GM20431 (cell line): ENCODE measurements around the gene ZP4.
"Not testable (repeated sequence)": the region's sequence is repeated elsewhere in the genome, so short reads cannot be mapped to it uniquely, and the experiment has no call there.

Experiments
- in situ Hi-C: fragments of 300-500 bp; cut with MseI, MboI; formaldehyde crosslinking; loops from one replicate; pipeline ENCODE4 v1.15.0; 2020; ENCODE audit warnings: low sequenced_read_pairs; ENCODE audit not compliant: unreplicated experiment

Gene ZP4

GRCh38 chr1:237878406-237878805 is 12.3 kb downstream of the ZP4 start:
- in situ Hi-C loops = no loop called here

DNA sequence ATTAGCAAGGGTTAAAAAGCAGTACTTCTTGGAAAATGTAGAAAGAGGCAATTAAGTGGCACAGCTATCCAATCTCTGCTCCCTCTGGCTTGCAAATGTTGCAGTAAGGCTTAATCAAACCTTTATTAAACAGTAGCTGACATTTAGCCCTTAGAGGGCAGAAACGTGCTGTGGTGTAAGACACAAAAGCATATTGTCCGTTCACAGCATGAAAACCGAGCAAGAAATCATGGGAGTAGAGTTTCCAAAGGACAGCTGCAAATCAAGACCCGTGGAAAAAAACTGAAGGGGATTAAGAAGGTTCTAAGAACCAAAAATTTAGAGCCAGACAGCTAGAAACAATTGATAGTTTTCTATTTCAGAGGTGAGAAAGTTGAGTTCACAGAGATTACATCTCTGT is 13.1 kb downstream of the ZP4 start:
- in situ Hi-C loops = no loop called here

DNA sequence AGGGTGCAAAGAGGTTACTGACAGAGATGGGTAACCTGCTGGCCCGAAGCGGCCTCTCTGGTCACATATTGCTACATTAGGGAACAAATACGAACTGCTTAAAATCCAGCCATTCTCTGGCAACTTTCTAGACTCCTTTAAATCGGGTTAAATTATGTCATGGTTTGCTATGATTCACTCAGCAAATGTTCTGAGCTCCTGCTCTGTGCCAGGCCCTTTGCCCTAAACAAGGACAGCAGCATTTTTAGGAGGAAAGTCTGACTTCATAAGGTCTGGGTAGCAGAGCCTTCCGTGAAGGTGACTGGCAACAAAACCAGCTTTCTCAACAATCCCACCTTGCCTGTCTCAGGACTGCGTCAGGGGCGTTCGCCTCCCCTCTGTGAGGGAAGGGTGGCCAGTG is 15.4 kb downstream of the ZP4 start:
- in situ Hi-C loops = no loop called here

- in situ Hi-C loops = loop anchor here (25.0 kb wide), 1 partner anchor 364 kb away; no protein-coding TSS in a partner anchor
Measured at GRCh38 chr1:237873487-237874211, 17.1 kb downstream of the ZP4 start.

DNA sequence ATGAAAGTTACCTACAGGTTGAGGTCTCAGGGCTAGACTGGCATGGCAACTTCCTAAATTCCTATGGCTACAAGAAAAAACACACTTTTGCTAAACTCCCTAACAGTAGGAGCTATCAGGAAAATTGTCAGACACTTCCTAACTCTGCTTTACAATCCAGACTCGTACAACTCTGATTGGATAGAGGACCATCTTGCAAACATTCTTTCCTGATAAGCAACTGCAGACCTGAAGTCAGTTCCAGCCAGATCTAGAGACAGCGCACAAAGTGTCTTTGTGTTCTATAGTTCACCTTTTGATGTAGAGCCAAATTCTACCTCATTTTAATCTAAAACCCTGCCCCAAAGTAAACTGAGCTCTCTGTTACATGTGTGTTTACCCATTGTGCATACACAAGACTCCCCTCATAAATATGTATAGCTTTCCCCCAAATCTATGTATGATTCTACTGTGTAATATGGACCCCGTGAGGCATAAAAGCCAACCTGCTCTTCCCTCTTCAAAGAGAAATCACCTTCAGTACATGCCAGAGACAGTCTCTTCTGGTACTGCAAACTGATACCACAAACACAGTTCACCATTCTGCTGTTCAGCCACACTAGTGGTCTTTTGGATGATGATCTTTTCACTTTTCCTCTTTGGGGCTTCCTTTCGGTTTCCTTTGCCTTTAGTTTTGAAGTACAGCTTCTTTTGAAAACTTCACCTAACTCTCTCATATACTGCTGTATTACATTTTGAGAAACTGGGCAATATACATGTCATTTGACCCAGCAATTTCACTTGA is 21.7 kb downstream of the ZP4 start:
- in situ Hi-C loops = loop anchor here (25.0 kb wide), 1 partner anchor 368 kb away; no protein-coding TSS in a partner anchor

GRCh38 chr1:237867380-237867888 is 23.3 kb downstream of the ZP4 start:
- in situ Hi-C loops = loop anchor here (25.0 kb wide), 1 partner anchor 370 kb away; no protein-coding TSS in a partner anchor

DNA sequence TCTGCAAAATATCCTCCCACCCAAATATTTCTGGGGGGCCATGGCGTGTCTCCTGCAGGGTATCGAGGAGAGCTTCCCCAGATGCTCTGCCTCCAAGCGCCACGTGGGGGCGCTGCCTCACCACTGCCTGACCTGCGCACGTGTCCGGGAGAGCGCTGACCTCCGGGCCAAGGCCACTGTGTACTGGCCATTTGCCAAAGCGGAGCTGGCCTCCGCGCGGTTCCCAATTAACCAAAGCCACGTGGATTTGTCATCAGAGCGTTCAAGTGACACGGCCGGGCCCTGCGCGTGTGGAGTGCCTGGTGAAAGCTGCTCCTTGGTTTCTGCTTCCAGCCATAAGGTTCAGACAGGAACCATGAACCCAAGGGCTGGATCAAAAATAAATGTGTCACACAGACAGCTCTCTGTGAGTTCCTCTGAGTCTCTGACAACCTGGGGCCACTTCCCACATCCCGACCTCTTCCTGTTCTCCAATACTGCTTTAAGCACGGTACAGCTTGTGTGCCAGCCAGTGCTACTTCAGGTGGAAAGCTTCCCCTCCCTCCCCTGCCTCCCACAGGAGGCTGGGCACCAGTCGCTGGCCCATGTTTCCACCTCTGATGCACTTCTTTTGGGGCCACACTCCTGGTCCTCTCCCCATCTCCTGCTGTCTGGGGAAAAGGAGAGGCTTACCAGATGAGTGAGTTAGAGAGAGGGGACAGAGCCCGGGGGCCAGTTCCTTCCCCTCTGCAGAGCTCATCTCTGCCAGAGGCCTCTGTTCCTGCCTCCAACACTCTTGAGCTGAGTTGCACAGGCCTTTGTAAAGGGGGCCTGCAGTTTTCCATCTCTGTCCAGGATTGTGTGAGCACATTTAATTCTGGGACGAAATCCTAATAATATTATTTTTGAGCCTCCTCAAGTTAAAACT is 26.1 kb downstream of the ZP4 start:
- in situ Hi-C loops = loop anchor here (25.0 kb wide), 1 partner anchor 373 kb away; no protein-coding TSS in a partner anchor

- in situ Hi-C loops = loop anchor here (25.0 kb wide), 1 partner anchor 374 kb away; no protein-coding TSS in a partner anchor
Measured at GRCh38 chr1:237863234-237863633, 27.5 kb downstream of the ZP4 start.

DNA sequence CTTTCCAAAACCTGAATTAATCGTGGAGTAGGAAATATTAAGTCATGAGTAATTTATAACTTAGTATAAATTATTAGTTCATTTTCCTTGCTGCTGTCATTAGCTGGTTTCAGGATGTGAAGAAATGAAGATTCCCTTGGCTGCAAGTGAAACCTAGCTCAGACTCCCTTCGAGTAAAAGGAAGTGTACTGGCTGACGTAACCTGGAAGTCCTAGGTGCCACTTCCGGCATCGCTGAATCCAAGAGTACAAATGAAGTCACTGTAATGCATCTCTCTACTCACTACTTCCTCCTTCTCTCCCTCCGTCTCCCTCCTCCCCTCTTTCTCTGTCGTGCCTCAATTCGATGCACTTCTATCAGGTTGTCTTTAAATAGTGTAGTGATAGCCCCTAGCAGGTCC is 28.8 kb downstream of the ZP4 start:
- in situ Hi-C loops = loop anchor here (25.0 kb wide), 1 partner anchor 375 kb away; no protein-coding TSS in a partner anchor

GRCh38 chr1:237858992-237859391 is 31.7 kb downstream of the ZP4 start:
- in situ Hi-C loops = loop anchor here (25.0 kb wide), 1 partner anchor 378 kb away; no protein-coding TSS in a partner anchor

GRCh38 chr1:237857455-237857854 is 33.3 kb downstream of the ZP4 start:
- in situ Hi-C loops = loop anchor here (25.0 kb wide), 1 partner anchor 380 kb away; no protein-coding TSS in a partner anchor

GRCh38 chr1:237852342-237852741 is 38.4 kb downstream of the ZP4 start:
- in situ Hi-C loops = loop anchor here (25.0 kb wide), 1 partner anchor 385 kb away; no protein-coding TSS in a partner anchor

DNA sequence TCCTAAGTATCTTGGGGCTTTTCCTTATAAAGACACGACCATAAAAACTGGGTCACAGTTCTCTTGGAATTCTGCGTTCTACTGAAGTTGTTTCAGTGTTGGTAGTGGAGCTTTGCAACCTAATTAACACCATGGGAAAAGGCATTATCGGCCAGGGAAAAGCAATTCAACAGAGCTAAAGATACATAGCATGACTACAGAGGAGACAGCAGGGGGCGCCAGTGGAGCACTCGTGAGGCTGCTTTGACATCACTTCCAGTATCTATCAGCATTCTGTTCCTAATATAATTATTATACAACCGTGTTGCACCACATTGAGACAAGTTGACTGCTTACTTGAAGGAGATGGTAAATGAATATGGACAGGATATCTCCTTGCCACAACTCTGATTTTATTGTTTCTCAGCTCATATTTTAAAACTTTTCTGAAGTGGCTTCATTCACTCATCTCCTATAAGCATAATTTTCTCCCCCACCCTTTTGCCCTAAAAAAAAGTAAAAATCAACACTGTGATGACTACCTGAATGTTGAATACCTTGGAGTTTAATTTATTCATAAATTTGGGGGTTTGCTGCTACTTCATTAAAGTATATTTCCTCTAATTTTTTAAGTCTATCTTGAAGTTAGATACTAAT is 39.4 kb downstream of the ZP4 start:
- in situ Hi-C loops = loop anchor here (25.0 kb wide), 1 partner anchor 386 kb away; no protein-coding TSS in a partner anchor

- in situ Hi-C loops = not testable (repeated sequence)
Measured at GRCh38 chr1:237843516-237843915, 47.2 kb downstream of the ZP4 start.

DNA sequence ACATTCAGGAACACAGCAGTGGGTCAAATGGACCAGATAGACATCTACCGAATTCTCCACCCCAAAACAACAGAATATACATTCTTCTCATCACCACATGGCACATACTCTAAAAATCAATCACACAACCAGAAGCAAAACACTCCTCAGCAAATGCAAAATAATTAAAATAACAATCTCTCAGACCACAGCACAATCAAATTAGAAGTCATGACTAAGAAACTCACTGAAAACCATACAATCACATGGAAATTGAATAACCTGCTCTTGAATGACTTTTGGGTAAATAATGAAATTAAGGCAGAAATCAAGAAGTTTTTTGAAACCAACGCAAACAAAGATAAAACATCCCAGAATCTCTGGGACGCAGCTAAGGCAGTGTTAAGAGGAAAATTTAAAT is 49.2 kb downstream of the ZP4 start:
- in situ Hi-C loops = no loop called here

- in situ Hi-C loops = no loop called here
Measured at GRCh38 chr1:237838904-237839534, 51.7 kb downstream of the ZP4 start.

DNA sequence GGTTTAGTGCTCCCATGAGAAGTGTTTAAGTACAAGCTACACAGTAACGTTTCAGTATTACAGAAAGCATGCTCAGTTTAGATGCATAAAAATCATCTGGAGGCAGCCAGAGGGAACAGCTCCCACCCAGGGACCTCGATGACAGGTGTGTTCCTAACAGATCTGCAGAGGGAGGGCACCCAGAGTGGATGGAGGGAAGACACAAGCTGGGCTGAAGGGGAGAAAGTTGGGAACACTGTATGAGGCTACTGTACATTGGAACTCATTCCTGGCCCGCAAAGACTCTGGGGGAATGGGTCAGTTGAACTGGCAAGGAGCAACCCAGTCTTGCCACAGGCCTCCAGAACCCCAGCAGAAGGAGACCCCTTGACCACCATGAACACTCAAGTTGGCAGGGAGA is 52.4 kb downstream of the ZP4 start:
- in situ Hi-C loops = no loop called here

DNA sequence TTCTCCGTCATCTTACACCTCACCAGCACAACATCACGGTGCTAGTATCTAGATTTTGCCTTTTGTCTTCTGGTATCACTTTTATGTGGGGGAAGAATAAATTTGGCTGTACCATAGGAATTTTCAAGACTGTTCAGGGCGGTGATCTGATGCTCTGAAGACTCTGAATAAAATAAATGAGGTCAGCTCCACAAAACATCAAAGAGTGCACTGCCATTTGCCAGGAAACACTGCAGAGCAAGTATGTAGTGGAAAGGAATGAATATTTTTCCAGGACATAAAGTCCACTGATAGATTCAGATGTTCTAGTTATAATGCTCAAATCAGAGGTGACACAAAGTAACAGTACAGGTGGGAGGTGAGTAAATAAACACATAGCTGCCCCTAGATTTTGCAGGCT is 56.3 kb downstream of the ZP4 start:
- in situ Hi-C loops = no loop called here

- in situ Hi-C loops = no loop called here
Measured at GRCh38 chr1:237834048-237834447, 56.7 kb downstream of the ZP4 start.
